Keratinocyte (primary cell): ENCODE measurements around the gene SEMA3E.

ENCODE experiments used
- EZH2 ChIP-seq: IDR thresholded peaks from one replicate; pipeline ENCODE4 v1.6.1; 2012; ENCODE audit warnings: inconsistent platforms, mild to moderate bottlenecking, low read length, moderate library complexity
- TF ChIP-seq, protein P1 (sequence below), 3 experiments: IDR thresholded peaks in 1 of 3; conservative IDR thresholded peaks in 1 of 3; optimal IDR thresholded peaks in 1 of 3; 2 replicates in 2 of 3; 3 replicates in 1 of 3; pipeline versions ENCODE3 to v1.5.1; 2011; ENCODE audit warnings: low read length in 3 of 3, mild to moderate bottlenecking in 3 of 3, moderate library complexity in 2 of 3, control low read depth in 1 of 3, inconsistent platforms in 1 of 3; ENCODE audit not compliant: insufficient read depth in 2 of 3; ENCODE audit errors: extremely low read depth in 1 of 3

DNA sequence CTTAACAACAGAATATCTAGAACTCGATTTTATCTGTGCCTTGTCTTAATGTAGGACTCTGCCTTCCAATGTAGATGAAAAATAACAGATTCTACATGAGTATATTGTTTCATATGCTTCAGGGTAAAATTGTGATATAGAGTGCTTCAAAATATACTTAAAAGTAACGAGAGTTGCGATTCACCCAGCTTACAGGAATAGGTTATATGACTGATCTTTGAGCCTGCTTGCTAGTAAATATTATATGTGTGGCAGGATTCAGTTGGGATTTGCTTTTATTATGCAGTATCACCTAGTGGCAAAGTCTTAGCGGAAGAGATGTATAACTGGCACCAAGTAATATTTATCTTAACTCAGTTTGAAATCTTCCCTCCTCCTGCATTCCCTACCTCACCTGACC is 183.3 kb downstream of the SEMA3E start:
- TF ChIP-seq, protein P1, sequence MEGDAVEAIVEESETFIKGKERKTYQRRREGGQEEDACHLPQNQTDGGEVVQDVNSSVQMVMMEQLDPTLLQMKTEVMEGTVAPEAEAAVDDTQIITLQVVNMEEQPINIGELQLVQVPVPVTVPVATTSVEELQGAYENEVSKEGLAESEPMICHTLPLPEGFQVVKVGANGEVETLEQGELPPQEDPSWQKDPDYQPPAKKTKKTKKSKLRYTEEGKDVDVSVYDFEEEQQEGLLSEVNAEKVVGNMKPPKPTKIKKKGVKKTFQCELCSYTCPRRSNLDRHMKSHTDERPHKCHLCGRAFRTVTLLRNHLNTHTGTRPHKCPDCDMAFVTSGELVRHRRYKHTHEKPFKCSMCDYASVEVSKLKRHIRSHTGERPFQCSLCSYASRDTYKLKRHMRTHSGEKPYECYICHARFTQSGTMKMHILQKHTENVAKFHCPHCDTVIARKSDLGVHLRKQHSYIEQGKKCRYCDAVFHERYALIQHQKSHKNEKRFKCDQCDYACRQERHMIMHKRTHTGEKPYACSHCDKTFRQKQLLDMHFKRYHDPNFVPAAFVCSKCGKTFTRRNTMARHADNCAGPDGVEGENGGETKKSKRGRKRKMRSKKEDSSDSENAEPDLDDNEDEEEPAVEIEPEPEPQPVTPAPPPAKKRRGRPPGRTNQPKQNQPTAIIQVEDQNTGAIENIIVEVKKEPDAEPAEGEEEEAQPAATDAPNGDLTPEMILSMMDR (optimal IDR thresholded peaks at IDR 0.05 in 1 of 3, IDR thresholded peaks at IDR 0.05 in 1 of 3, conservative IDR thresholded peaks at IDR 0.05 in 1 of 3; ENCODE audit: extremely low read depth in 1 of 3, insufficient read depth in 2 of 3, low read length in 3 of 3) = no peak
- TF ChIP-seq EZH2 = no peak
